Left cardiac atrium (tissue), 4 donors: ENCODE results near the gene DYNLT2. TPM values are rescaled to one million over a fixed set of nuclear protein-coding genes. Genes with fewer than 3 reads are reported as not detected.
A peak's percentile ranks its signal among the peaks of the same experiment; 100 is the strongest.

Source experiments
- ATAC-seq, 2 donors: fragments of 200-7000 bp; cut with Tn5 transposase; one replicate each; pipeline ENCODE4 v1.9.1; 2020; ENCODE audit warnings: mild to moderate bottlenecking in 2 of 2, moderate library complexity in 2 of 2
- DNase-seq: peaks from one replicate; pipeline ENCODE4 v3.0.0-alpha.2; 2020
- intact Hi-C, 2 donors: fragments of 100-400 bp; cut with DNase I; formaldehyde crosslinking; loops; one replicate each; pipeline versions ENCODE4 v1.14.1 to v1.15.1; 2022 to 2023
- total RNA-seq, 2 donors: library from RNA; stranded (reverse); fragmentation: NEBNext Ultra II Directional; extraction: Animal tissue kit (Norgen Biotek cat#: 25700); gene quantifications; one replicate each; pipeline ENCODE4 v1.2.1, GENCODE V29; 2021
- donor health status: DM: no; HTN: yes; CAD: no.
- donor health status: DM: no; HTN: yes; CAD: no; lungs with severe emphysema.
- donor health status: DM: yes; HTN: yes; CAD: no.
- donor health status: Dilated cardiomyopathy.

The DYNLT2 gene
- total RNA-seq, 2 donors from 2014 or later: 0.59 to 1.1 TPM

- intact Hi-C loops: loop anchor here in 1 of 2 donors (10.0 kb wide), 1 partner anchor 47 kb away; the partner anchor contains the start of genes C6orf120 and WDR27
- DNase-seq (no peak), ATAC-seq (peak in 1 of 2 donors; percentile 73)
These were observed 777 bp upstream of the DYNLT2 start for GRCh38 chr6:169752074-169752623.

- no peak for DNase-seq
- intact Hi-C loops: no loop called here
- no peak for ATAC-seq
These were observed 4.8 kb downstream of the DYNLT2 start for GRCh38 chr6:169746556-169746955.

GRCh38 chr6:169745405-169745804 is 6.0 kb downstream of the DYNLT2 start:
- DNase-seq (no peak), ATAC-seq (no peak)
- intact Hi-C loops: no loop called here

- intact Hi-C loops: no loop called here
- ATAC-seq: no peak
These were observed 10.0 kb downstream of the DYNLT2 start for GRCh38 chr6:169741344-169741743.

DNA sequence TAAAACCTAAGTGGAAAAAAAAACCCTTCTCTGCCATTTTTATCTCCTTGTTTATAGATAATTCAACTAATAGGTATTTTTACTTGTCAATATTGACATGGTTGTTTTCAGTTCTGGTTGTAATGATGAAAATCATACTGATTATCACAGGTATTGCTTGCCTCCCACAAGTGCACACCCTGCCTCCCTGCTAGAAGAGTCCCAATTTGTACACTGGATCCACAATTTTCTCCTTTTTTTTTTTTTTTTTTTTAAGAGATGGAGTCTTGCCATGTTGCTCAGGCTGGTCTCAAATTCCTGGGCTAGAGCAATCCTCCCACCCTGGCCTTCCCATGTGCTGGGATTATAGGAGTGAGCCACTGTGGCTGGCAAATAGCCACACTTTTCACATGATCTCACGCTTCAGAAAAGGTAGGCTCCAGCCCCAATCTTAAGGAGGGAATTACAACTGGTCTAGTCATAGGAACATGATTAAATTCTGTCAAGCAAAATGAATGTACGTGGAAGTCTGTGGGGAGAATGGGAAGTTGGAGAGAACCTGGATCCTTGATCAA is 12.3 kb downstream of the DYNLT2 start:
- peak in 1 of 2 donors; percentile 32 for ATAC-seq
- intact Hi-C loops: no loop called here
- DNase-seq: no peak

More at GRCh38 chr6:169741344-169741743, 10.0 kb downstream of the DYNLT2 start:
- DNase-seq: no peak

DNA sequence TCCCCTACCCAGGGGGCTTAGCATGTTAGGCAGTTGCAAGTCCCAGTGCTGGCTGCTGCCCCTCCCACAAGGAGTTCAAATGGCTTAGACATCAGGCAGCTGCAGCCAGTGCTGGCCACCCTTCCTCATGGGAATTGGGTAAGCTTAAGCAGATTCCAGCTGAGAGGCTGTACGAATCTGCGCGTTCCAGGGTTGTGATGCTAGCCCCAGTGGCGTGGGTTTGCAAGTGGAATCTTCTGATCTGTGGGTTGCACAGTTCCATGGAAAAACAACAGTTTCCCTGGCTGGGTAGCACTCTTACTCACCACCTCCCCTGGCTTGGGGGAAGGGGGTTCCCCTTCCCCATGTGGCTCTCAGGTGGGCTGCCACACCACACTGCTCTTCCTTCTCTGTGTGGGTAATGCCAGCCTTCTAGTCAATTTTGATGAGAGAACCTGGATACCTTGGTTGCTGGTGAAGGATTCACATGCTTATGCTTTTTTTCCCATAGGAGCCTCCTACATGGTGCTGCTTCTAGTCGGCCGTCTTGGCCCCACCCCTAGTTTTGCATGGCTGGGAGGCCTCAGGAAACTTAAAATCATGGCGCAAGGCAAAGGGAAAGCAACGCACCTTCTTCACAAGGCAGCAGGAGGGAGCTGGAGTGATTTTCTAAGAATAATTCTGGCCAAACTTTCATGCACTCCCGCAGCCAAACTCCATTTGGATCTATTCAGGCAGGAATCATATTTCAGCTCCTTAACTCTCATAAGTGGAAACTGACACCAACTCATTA is 13.0 kb downstream of the DYNLT2 start:
- peak; percentile 25 for DNase-seq
- intact Hi-C loops: no loop called here
- peak; percentile 43 to 57 for ATAC-seq

- ATAC-seq (no peak), DNase-seq (no peak)
- intact Hi-C loops: no loop called here
These were observed 21.4 kb downstream of the DYNLT2 start for GRCh38 chr6:169729961-169730360.

DNA sequence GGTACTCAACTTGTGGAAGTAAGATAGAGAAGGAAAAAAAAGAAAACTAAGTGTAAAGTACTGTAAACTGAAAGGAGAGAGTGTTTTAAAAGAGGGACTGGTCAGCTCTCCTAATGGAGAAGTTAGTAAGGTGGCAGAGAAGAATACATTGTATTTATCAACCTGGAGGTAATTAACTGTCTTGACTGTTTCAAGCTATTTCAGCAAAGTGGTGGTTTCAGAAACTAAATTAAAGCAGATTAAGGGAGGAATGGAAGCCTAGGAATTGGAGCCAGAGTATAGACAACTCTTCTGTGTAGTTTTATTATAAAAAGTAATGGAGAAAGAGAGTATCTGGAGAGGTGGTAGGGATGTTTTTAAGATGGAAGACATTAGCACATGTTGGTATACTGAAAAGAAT is 24.4 kb downstream of the DYNLT2 start:
- intact Hi-C loops: no loop called here
- DNase-seq (no peak), ATAC-seq (no peak)

GRCh38 chr6:169726049-169726400 is 25.3 kb downstream of the DYNLT2 start:
- DNase-seq (no peak), ATAC-seq (no peak)
- intact Hi-C loops: no loop called here

DNA sequence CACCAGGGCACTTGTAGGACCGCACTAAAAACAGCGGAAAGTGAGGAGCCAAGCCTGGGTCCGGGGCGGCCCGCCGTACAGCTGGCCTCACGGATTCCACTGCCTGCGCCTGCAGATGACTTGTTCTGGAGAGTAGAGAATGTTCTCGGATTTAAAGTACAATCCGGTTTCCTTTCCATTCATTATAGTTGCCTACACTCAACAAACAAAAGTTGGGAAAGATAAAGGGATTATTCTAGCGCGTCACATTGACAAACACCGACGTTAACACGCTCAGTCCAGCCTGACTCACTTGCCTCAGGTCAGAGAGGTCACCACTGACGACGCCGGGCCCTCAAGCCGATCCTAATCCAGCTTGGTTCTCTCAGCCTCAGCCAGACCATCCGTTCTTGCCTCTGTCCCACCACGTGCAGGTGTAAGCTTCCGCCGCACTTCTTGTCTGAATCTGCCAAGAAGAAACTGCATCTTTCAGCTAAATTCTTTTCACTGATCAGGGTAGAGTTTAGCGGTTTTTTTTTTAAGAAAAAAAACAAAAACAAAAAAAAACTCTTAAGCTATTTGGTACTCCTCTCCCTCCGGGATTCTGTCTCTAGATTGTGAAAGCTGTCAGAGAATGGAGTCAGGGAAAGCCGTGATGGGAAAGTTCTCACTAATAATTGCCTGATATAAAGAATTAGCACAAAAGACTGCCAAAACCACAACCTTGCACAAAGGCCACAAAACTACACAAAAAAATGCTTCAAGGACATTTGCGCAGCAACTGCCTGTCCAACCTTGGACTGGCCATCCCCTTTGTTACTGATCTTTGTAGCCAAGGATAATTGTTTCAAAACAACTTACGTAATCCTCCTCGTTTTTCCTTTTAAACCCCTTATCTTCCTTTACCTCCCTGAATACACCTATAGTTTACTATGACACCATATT is 26.0 kb downstream of the DYNLT2 start:
- intact Hi-C loops: loop anchor here in 1 of 2 donors (2.0 kb wide), 1 partner anchor 25 kb away; the partner anchor contains the start of genes DYNLT2 and ERMARD
- DNase-seq (peak; percentile 77), ATAC-seq (peak; percentile 21 to 78)

- peak; percentile 54 for DNase-seq
- peak; percentile 64 to 70 for ATAC-seq
- intact Hi-C loops: loop anchor here in 1 of 2 donors (2.0 kb wide), 1 partner anchor 26 kb away; the partner anchor contains the start of genes DYNLT2 and ERMARD
These were observed 26.8 kb downstream of the DYNLT2 start, which contains the start of gene PHF10 for GRCh38 chr6:169724494-169725124. TSS of gene PHF10 (minus strand) at chr6:169724500. CDS start at chr6:169723931, 569 bp downstream.

DNA sequence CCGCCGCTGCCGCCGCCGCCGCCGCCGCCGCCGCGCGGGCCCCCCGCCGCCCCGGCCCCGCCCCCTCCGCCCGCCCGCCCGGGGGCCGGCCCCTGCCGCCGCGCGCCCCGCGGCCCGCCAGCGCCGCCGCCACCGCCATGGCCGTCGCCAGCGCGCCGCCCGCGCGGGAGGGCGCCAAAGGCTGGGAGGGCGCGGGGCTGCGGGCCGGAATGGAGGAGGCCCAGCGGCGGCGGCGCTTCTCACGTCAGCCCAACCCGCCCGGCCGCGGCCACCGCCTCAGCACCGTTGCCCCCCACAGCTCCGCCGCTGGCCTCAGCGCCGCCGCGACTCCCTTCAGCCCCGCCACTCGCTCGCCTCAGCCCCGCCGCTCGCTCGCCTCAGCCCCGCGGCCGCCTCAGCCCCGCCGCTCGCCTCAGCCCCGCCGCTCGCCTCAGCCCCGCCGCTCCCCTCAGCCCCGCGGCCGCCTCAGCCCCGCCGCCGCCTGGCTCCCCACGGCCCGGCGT is 27.3 kb downstream of the DYNLT2 start:
- ATAC-seq (peak; percentile 2 to 31), DNase-seq (peak; percentile 49)
- intact Hi-C loops: loop anchor here in 1 of 2 donors (2.0 kb wide), 1 partner anchor 27 kb away; the partner anchor contains the start of genes DYNLT2 and ERMARD

DNA sequence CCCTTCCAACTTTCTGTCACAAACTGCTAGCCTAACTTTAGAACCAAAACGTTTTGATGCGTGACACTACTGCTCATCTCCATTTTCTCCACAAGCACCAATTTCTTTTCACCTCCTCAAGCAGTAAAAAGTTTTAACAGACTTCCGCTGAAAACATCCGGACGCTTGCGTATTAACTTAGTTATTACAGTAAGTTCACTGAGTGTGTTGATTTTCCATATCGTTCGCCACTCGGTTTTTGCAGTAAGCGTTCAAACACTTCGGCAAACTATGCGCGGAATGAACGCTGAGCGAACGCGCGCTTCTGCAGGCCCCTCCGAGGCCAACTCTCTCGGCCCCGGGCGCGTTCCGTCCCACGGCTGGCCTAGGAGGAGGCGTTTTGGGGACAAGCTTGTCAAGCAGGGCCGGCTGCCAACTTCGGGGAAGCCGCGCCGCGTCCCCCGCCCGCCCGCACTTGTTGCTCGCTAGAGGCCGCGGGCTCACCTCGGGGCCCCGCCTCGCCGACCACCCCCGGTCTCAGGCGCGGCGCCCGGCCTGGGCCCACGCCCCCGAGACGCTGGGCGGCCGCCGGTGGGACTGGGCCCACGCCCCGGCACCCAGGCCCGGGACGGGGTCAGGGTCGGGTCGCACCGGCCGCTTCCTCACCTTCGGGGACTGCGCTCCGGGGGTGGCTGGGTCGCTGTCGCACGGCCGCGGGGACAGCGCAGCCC is 28.0 kb downstream of the DYNLT2 start:
- DNase-seq: peak; percentile 84
- intact Hi-C loops: no loop called here
- ATAC-seq: peak; percentile 73 to 78

DNA sequence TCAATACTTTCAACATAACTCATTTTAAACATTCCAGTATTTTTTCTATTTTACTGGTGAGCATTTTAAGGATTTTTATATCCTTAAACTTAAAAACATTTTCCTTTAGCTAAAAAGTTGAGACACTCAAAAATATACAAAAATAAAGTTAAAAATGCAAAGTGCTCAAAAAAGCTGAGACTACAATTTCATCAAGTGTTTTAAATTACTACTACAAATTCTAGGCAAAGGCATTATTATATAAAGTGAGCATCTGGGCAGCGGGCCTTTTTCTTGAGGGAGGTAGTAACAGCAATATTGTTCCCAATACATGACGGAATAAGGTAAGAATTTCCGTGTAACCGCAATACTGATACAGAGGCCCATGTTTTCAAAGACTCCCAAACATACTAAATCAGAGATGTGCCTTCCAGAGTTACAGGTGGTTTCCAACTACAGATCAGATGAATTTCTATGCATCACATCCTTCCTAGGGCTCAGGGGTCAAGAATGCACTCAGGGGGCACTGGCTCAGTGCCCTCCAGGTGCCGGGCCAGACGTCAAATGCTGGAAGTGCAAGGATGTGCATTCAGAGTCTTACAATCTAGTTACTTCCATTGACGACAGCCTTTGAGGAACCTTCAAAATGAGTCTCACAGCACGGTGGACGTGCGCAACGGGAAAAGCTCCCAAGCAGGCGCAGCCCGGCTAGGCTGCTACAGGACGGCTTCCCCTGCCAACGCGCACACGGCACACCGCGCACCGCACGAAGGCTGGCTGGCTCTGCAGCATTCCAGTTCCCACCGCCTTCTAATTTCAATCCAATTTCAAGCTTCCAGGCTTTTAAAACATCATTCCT is 28.8 kb downstream of the DYNLT2 start:
- intact Hi-C loops: no loop called here
- peak; percentile 54 for DNase-seq
- peak; percentile 56 to 65 for ATAC-seq

GRCh38 chr6:169720207-169720855 is 31.0 kb downstream of the DYNLT2 start:
- intact Hi-C loops: no loop called here
- DNase-seq (no peak), ATAC-seq (no peak)

- ATAC-seq: no peak
- intact Hi-C loops: no loop called here
- no peak for DNase-seq
These were observed 32.3 kb downstream of the DYNLT2 start for GRCh38 chr6:169719117-169719516.
